Activated naive CD4-positive, alpha-beta T cell treated with anti-CD3 and anti-CD28 coated beads, Interleukin-2, amount 10 ng/mL, durations not matched to agents 7 days and 5 days (primary cell): Measurements from ENCODE around the gene DSCAML1.

Source experiments
- CTCF ChIA-PET: fragments of 350-600 bp; sonication (Branson Sonifier 250); formaldehyde crosslinking; loops from one replicate; lab custom pipeline; 2021; ENCODE audit warnings: antibody characterized with exemption; lab: Charles Lee
- DNase-seq: peaks from one replicate; pipeline ENCODE4 v3.0.0-alpha.2; 2020
- H3K27ac Mint-ChIP-seq: one replicate; pipeline ENCODE4 v1.8.0; 2021; ENCODE audit warnings: mild to moderate bottlenecking, moderate library complexity, mixed read lengths
- H3K27me3 Mint-ChIP-seq: one replicate; pipeline ENCODE4 v1.8.0; 2021; ENCODE audit warnings: mild to moderate bottlenecking, mixed read lengths
- H3K36me3 Mint-ChIP-seq: one replicate; pipeline ENCODE4 v1.8.0; 2021; ENCODE audit warnings: mixed read lengths
- H3K4me1 Mint-ChIP-seq: one replicate; pipeline ENCODE4 v1.8.0; 2021; ENCODE audit warnings: mixed read lengths
- H3K4me3 Mint-ChIP-seq: one replicate; pipeline ENCODE4 v1.8.0; 2021; ENCODE audit warnings: mild to moderate bottlenecking, moderate library complexity, mixed read lengths
- H3K9me3 Mint-ChIP-seq: one replicate; pipeline ENCODE4 v1.8.0; 2021; ENCODE audit warnings: mixed read lengths

DSCAML1 gene

DNA sequence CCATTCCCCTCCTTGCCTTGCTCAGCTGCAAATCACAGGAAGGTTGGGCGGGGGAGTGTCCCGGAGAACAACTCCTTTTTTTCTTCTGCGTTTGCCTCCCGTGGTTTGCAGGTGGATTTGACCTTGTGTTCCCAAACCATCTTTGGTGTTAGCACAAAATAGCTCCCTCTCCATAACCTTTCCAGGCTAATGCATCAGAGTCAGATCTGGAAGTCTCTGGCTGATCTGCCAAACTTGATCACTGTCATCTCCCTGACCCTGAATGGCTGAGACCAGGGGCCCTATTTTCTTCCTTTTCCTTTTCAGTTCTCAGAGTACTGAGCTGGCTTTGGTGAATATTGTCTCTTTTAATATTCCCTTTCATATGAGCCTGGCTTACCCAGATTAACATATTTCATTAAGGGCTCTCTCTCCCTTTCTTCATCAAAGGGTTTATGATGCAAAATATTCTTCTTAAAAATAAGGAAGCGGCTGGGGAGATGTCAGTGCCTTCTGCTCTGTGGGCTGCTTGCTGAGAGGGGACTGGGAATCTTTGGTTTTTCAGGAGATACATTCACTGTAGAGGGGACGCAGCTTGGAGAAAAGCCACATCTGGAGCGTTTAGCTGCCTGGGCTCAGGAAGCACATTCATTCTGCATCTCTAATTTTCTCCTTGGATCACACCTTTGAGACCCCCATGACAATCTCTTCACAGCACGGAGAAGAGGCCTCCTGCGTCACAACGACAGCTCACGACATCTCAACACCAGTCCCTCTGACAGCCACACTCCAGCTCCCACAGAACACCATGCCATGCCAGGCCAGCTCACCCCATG, 321.1 kb downstream of the DSCAML1 start:
- H3K4me1 Mint-ChIP-seq, result no peaks in the 10 kb centered on the region
- H3K9me3 Mint-ChIP-seq, result no peaks in the 10 kb centered on the region
- no peak overlapping the region for H3K27ac Mint-ChIP-seq
- H3K27me3 Mint-ChIP-seq, result peaks cover 25% of the 10 kb centered on the region
- H3K36me3 Mint-ChIP-seq, result no peaks in the 10 kb centered on the region
- H3K4me3 Mint-ChIP-seq, result no peak overlapping the region
- no peak for DNase-seq
- CTCF ChIA-PET, result interaction anchor here (0.5 kb wide), 1 partner anchor 90 kb away, joined by 3 read pairs; no protein-coding TSS in a partner anchor

- no peaks in the 10 kb centered on the region for H3K9me3 Mint-ChIP-seq
- H3K4me1 Mint-ChIP-seq, result no peaks in the 10 kb centered on the region
- H3K36me3 Mint-ChIP-seq, result no peaks in the 10 kb centered on the region
- peak; percentile 10 for DNase-seq
- H3K27me3 Mint-ChIP-seq, result peaks cover 33% of the 10 kb centered on the region
- no peak overlapping the region for H3K4me3 Mint-ChIP-seq
- H3K27ac Mint-ChIP-seq, result no peak overlapping the region
- CTCF ChIA-PET, result no interaction called here
Measured at GRCh38 chr11:117473481-117474091, 323.4 kb downstream of the DSCAML1 start.

DNA sequence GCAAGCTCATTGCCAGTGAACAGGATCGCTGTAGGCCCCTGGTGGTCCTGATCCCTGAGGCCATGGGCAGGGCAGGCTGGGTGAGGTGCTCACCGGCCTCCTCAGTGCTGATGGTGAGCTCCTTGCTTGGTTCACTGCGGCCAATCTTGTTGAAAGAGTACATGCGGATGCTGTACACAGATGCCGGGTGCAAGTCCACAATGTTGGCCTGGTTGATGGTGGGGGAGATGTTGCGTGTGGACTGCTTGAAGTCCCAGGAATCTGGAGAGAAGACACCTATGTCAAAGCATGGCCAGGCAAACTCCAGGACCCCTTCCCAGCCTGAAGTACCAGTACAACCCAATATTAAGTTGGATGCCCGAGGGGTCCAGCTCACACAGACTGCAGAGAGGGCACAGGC, 325.2 kb downstream of the DSCAML1 start:
- CTCF ChIA-PET, result no interaction called here
- Mint-ChIP-seq H3K4me1 (no peaks in the 10 kb centered on the region), H3K36me3 (no peaks in the 10 kb centered on the region), H3K9me3 (no peaks in the 10 kb centered on the region), H3K4me3 (no peak overlapping the region), H3K27ac (no peak overlapping the region), H3K27me3 (peaks cover 29% of the 10 kb centered on the region)
- no peak for DNase-seq

GRCh38 chr11:117470576-117470975, 326.4 kb downstream of the DSCAML1 start:
- Mint-ChIP-seq H3K36me3 (no peaks in the 10 kb centered on the region), H3K27me3 (peaks cover 17% of the 10 kb centered on the region), H3K4me1 (no peaks in the 10 kb centered on the region), H3K9me3 (no peaks in the 10 kb centered on the region), H3K27ac (no peak overlapping the region), H3K4me3 (no peak overlapping the region)
- CTCF ChIA-PET, result no interaction called here
- no peak for DNase-seq

GRCh38 chr11:117468888-117469287, 328.1 kb downstream of the DSCAML1 start:
- Mint-ChIP-seq H3K36me3 (no peaks in the 10 kb centered on the region), H3K9me3 (no peaks in the 10 kb centered on the region), H3K4me1 (no peaks in the 10 kb centered on the region), H3K27ac (no peak overlapping the region), H3K4me3 (no peak overlapping the region), H3K27me3 (peaks cover 12% of the 10 kb centered on the region)
- CTCF ChIA-PET, result no interaction called here
- no peak for DNase-seq

- Mint-ChIP-seq H3K9me3 (no peaks in the 10 kb centered on the region), H3K36me3 (no peaks in the 10 kb centered on the region), H3K27ac (no peak overlapping the region), H3K4me1 (no peaks in the 10 kb centered on the region), H3K4me3 (no peak overlapping the region), H3K27me3 (peaks cover 12% of the 10 kb centered on the region)
- no peak for DNase-seq
- CTCF ChIA-PET, result no interaction called here
Measured at GRCh38 chr11:117467770-117468169, 329.2 kb downstream of the DSCAML1 start.

DNA sequence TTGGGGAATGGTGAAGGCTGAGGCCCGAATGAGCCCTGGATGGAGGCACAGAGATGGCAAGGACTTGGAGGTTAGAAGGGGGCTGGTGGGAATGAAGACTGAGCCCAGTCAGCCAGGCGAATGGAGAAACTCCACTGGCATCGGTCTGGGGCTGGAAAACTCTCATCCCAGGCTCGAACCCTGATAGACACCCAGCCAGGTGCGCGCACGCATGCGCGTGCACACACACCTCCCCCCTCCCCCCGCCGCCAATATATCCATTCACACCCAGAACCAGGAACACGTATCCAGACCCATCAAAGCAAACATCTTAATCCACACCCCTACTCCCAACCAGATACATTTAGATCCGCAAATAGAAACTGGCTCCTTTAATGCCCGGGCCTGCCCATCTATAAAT, 330.1 kb downstream of the DSCAML1 start:
- Mint-ChIP-seq H3K4me3 (no peak overlapping the region), H3K4me1 (no peaks in the 10 kb centered on the region), H3K36me3 (no peaks in the 10 kb centered on the region), H3K27me3 (peaks cover 12% of the 10 kb centered on the region), H3K9me3 (no peaks in the 10 kb centered on the region), H3K27ac (no peak overlapping the region)
- DNase-seq, result no peak
- CTCF ChIA-PET, result no interaction called here

- Mint-ChIP-seq H3K27me3 (peaks cover 12% of the 10 kb centered on the region), H3K4me3 (no peak overlapping the region), H3K36me3 (no peaks in the 10 kb centered on the region), H3K27ac (no peak overlapping the region), H3K9me3 (no peaks in the 10 kb centered on the region), H3K4me1 (no peaks in the 10 kb centered on the region)
- CTCF ChIA-PET, result no interaction called here
- no peak for DNase-seq
Measured at GRCh38 chr11:117465236-117465997, 331.6 kb downstream of the DSCAML1 start.

DNA sequence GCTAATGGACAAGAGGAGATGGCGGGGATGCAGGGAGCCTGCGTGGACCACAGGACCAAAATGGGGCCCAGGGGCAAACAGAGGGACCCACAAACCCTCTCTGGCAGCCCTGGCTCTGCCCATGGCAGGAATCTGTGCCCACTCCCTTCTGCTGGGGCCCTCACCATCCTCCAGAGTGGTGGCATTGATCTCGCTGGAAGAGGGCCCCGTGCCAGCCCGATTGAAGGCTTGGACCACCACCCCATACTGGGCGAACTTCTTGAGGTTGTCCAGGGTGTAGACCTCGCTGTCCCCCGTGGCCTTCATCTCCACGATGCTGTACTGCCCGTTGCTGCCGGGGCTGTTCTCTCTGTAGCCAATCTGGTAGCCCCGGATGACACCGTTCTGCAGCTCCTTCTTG, 332.2 kb downstream of the DSCAML1 start:
- no peaks in the 10 kb centered on the region for H3K4me1 Mint-ChIP-seq
- CTCF ChIA-PET, result no interaction called here
- no peak overlapping the region for H3K4me3 Mint-ChIP-seq
- no peaks in the 10 kb centered on the region for H3K36me3 Mint-ChIP-seq
- H3K27me3 Mint-ChIP-seq, result peaks cover 11% of the 10 kb centered on the region
- H3K9me3 Mint-ChIP-seq, result no peaks in the 10 kb centered on the region
- H3K27ac Mint-ChIP-seq, result no peak overlapping the region
- no peak for DNase-seq

GRCh38 chr11:117462864-117463247, 334.2 kb downstream of the DSCAML1 start:
- Mint-ChIP-seq H3K9me3 (no peaks in the 10 kb centered on the region), H3K36me3 (no peaks in the 10 kb centered on the region), H3K4me3 (no peak overlapping the region), H3K27ac (no peak overlapping the region), H3K27me3 (peaks cover 7% of the 10 kb centered on the region), H3K4me1 (no peaks in the 10 kb centered on the region)
- CTCF ChIA-PET, result no interaction called here
- DNase-seq, result no peak

- Mint-ChIP-seq H3K27me3 (peaks cover 7% of the 10 kb centered on the region), H3K27ac (no peak overlapping the region), H3K4me1 (no peaks in the 10 kb centered on the region), H3K9me3 (no peaks in the 10 kb centered on the region), H3K36me3 (no peaks in the 10 kb centered on the region), H3K4me3 (no peak overlapping the region)
- CTCF ChIA-PET, result no interaction called here
- DNase-seq, result no peak
Measured at GRCh38 chr11:117462183-117462863, 334.7 kb downstream of the DSCAML1 start.

- CTCF ChIA-PET, result no interaction called here
- H3K4me3 Mint-ChIP-seq, result no peak overlapping the region
Measured at GRCh38 chr11:117461396-117462182, 335.4 kb downstream of the DSCAML1 start.

GRCh38 chr11:117459979-117460300, 337.1 kb downstream of the DSCAML1 start:
- no peaks in the 10 kb centered on the region for H3K4me1 Mint-ChIP-seq
- H3K27me3 Mint-ChIP-seq, result peaks cover 10% of the 10 kb centered on the region
- no peak for DNase-seq
- CTCF ChIA-PET, result no interaction called here
- no peak overlapping the region for H3K27ac Mint-ChIP-seq
- H3K9me3 Mint-ChIP-seq, result no peaks in the 10 kb centered on the region
- no peaks in the 10 kb centered on the region for H3K36me3 Mint-ChIP-seq
- no peak overlapping the region for H3K4me3 Mint-ChIP-seq

More at GRCh38 chr11:117461396-117462182, 335.4 kb downstream of the DSCAML1 start:
- H3K27me3 Mint-ChIP-seq, result peaks cover 7% of the 10 kb centered on the region
- H3K4me1 Mint-ChIP-seq, result no peaks in the 10 kb centered on the region
- H3K27ac Mint-ChIP-seq, result no peak overlapping the region
- no peak for DNase-seq
- no peaks in the 10 kb centered on the region for H3K9me3 Mint-ChIP-seq
- H3K36me3 Mint-ChIP-seq, result no peaks in the 10 kb centered on the region
